ENCODE results near the gene TLR9.

Gene TLR9

DNA sequence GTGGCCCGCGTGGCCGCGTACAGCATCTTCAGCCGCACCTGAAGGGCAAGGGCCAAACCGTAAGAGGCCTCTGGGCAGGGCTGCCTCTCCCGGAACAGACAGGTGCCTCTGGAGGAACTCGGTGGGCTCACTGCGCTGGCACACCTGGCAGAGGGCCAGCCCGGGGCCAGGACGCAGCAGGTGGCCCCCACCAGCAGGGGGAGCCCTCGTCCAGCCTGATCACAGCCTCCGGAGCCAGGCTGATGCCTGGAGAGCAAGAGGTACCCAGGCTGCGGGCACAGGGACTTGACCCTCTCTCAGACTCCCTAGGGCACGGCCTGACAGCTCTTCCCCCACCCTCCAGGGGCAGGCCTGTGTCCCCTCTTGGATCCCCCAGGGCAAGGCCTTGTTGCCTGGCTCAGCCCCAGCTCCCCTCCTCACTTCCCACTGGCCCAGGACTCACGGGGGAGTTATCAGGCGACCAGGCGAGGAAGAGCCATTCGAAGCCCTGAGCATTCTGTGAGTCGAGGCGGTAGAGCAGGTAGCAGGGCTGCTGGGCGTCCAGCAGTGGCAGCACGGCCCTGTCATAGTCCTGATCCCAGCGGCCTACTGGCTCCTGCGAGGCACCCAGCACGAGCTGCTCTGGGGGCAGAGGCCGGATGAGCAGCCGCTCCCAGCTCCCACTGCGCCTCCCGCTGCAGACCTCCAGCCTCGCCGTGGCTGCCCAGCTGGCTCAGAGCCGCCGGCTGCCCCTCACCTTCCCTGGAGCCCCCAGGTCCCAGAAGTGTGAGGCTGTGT, 6.2 kb upstream of the TLR9 start:
- peak; percentile 60 for DNase-seq (ENCODE audit: low spot score)

DNA sequence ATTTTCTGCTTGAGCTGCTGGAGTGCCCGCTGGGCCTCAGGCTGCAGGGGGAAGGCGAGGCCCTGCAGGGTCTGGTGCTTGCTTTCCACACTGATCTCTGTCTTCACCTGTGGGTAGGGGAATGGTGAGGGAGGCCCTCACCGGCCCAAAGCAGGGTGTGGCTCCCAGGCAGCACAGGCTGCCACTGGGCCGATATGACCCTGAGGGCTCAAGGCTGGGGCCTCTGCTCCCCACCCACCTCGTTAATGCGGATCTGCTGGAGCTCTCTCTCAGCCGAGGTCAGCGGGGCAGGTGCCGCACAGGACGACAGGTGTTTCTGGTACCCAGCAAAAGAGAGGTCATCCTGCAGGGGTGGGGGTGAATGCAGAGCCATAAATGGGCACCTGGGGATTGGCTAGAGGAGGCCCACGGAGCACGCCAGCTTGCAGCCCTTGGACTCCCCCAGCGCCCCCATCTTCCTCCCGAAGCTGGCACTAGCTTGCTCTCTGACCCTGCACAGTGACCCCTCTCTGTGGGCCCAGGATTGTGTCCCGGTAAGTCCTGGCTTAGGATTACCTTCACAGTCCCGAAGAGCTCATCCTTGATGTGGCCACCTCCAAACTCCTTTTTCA, 5.5 kb upstream of the TLR9 start:
- DNase-seq (ENCODE audit: low spot score), result no peak

DNA sequence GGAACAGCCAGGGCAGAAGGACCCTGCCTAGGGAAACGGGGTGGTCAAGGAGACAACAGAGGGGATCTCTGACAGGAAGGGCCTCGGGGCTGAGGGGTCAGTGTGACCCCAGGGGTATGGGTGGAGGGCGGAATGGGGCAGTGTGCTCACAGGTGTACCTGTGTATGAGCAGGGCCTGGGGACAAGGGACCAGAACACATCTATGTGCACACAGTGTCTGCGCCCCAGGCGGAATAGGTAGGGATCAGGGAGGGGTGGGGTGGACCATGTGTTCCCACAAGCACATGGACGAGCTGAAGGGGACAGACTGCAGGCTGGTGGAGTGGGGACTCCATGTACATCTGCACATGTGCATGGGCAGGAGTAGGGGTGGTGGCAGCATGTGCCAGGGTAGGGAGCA, 5.0 kb upstream of the TLR9 start:
- DNase-seq (ENCODE audit: low spot score), result no peak

DNA sequence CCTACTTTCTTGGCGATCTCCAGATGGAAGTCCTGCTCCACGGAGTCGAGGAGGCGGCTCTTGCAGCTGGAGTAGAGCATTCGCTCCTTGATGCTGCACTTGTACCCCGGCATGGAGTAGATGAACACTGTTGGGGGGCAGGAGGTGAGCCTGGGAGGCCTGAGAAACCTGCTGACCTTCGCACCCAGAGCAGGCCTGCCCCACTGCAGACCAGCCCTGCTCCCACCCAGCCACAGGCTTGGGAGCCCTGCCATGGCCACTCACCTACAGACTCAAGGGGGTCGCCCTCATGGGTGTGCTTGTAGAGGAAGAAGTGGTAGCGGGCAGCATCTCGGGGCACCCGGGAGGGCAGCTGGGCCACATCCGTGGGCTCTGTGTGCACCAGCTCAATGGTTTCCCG, 4.2 kb upstream of the TLR9 start:
- DNase-seq (ENCODE audit: low spot score), result no peak

DNA sequence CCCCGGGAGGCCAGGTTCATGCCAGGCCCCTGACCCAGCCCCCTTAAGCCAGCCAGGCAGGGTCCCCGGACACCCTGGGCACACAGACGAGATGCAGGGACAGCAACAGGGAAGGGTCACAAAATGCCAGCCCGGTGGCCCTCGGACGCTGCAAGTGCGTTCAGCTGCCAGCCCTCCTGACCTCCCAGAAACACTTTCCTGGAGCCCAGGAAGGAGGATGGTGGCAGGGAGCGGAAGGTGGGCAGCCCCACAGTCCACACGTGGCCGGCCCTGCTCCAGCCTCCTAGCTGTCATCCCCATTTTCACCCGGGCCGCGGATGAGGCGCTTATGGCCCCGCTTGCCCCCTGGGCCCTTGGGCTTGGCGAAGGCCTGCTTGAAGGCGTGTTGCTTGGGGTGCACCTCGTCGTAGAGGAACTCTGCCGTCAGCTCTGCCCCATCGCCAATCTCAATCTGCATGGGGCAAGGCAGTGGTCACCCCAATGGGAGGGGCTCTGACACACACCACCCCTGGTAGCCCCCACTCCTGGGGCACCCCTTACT, 3.4 kb upstream of the TLR9 start:
- DNase-seq (ENCODE audit: low spot score), result no peak

DNA sequence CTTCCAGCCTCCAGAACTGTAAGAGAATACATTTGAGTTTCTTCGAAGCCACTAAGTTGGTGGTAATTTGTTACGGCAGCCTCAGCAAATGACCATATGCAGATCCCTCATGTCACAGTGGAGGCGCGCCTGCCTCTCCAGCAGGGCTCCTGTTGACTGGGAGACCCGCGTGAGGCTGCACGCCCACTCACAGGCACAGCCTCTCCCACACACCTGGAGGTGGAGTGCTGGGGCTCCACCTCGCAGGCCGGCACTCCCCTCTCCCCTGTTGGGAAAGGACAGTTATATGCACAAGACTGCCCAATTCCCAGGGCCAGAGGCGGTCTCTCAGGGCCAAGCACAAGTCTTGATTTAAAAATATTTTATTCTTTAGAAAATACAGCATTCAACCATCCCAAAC, 2.8 kb upstream of the TLR9 start:
- DNase-seq (ENCODE audit: low spot score), result no peak

DNA sequence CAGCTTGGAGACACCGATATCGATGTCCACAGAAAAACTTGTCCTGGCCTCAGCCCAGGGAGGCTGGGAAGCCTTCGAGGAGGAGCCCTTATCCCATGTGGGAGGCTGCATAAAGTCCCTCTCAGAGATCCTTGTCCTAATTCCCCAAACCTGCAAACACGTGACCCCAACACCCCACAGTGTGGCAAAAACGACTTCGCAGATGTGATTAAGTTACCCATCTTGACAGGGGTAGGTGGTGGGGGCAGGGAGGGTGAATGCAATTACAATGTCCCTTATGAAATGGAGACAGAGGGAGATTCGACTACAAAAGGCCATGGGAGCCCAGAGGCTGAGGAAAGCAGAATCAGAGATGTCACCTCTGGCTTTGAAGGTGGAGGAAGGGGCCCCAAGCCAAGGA, 2.3 kb upstream of the TLR9 start:
- DNase-seq (ENCODE audit: low spot score), result no peak

DNA sequence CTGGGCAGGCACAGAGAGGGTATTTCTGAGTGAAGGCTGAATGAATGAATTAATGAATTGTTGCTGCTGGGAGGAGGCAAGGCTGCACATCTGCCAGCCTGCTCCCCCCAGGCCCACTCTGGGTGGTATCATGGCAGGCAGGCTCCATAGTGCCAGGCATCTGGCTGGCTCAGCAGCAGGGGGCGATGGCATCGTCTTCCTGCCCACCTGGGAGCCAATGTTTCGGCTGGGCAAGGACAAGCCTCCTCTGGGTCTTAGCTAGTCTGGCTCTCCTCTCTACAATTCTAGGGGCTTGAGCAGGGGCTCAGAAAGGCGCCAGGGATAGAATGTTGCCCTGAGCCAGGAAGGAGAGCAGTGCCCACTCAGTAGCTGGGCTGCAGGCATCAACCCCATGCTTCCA, 1.7 kb upstream of the TLR9 start:
- DNase-seq (ENCODE audit: low spot score), result no peak

DNA sequence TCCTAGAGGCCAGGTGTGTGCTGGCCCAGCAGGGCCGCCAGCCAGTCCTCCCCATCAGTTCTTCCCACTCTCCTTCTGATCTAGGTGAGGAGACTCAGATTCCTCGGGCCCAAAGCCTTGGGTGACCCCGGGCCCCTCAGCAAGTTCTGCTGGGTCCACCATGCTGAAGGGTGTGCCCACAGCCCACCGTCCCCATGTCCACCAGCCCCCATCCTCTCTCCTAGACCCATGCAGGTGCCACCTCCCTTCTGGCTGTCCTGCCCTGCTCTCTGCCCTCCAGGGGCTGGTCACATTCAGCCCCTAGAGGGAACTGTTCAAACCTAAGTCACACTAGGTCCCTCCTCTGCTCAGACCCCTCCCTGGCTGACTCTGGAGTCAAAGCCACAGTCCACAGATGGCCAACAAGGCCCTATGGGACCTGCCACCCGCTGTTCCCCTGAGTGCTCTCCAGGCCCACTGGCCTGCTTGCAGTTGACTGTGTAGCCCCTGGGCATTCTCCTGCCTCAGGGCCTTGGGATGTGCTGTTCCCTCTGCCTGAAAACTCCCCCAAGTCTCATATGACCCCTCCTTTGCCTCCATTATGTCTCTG, 878 bp upstream of the TLR9 start:
- no peak for DNase-seq (ENCODE audit: low spot score)

DNA sequence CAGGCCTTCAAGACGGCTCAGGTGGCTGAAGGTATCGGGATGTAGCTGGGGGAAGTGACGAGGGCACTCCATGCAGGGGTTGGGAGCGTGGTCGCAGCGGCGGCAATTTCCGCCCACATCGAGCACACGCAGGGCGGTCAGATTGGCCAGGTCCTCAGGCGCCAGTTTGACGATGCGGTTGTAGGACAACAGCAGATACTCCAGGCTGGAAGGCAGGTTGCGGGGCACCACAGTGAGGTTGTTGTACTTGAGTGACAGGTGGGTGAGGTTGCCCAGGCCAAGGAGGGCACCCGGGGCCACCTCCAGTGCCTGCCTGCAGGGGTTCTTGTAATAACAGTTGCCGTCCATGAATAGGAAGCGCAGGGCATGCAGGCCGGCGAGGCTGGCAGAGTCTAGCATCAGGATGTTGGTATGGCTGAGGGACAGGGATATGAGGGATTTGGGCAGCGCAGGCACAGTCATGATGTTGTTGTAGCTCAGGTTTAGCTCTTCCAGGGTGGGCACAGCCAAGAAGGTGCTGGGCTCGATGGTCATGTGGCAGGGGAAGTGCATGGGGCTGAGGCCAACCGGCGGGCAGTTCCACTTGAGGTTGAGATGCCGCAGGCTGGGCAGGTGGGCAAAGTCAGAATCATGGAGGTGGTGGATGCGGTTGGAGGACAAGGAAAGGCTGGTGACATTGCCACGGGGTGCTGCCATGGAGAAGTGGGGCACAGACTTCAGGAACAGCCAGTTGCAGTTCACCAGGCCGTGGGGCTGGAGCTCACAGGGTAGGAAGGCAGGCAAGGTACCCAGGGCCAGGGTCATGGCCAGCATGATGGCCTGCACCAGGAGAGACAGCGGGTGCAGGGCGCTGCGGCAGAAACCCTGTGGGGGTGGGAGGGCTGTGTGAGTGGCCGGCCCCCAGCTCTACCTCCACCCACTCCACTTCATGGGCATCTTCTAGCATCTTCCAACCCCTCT, 1.7 kb downstream of the TLR9 start:
- no peak for DNase-seq (ENCODE audit: low spot score)

DNA sequence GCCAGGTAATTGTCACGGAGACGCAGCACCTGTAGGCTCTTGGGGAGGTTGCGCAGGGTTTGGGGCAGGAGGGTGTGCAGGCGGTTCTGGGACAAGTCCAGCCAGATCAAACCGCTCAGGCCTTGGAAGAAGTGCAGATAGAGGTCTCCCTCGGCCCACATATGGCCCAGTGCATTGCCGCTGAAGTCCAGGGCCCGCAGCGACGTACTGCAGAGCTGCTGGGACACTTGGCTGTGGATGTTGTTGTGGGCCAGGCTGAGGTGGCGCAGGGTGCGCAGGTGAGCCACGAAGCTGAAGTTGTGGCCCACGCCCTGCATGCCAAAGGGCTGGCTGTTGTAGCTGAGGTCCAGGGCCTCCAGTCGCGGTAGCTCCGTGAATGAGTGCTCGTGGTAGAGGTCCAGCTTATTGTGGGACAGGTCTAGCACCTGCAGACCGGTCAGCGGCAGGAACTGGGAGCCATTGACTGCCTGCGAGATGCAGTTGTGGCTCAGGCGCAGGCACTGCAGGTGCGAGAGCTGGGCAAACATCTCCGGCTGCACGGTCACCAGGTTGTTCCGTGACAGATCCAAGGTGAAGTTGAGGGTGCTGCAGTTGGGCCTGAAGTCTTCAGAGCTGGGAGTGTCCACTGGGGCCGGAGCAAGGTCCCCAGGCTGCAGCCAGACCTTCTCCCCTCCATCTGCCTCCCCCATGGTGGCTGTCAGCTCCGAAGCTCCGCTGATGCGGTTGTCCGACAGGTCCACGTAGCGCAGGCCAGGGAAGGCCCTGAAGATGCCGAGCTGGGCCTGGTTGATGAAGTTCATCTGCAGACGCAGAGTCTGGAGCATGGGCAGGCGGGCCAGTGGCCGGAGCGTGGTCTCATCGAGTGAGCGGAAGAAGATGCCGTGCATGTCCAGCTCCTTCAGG, 2.9 kb downstream of the TLR9 start:
- no peak for DNase-seq (ENCODE audit: low spot score)

DNA sequence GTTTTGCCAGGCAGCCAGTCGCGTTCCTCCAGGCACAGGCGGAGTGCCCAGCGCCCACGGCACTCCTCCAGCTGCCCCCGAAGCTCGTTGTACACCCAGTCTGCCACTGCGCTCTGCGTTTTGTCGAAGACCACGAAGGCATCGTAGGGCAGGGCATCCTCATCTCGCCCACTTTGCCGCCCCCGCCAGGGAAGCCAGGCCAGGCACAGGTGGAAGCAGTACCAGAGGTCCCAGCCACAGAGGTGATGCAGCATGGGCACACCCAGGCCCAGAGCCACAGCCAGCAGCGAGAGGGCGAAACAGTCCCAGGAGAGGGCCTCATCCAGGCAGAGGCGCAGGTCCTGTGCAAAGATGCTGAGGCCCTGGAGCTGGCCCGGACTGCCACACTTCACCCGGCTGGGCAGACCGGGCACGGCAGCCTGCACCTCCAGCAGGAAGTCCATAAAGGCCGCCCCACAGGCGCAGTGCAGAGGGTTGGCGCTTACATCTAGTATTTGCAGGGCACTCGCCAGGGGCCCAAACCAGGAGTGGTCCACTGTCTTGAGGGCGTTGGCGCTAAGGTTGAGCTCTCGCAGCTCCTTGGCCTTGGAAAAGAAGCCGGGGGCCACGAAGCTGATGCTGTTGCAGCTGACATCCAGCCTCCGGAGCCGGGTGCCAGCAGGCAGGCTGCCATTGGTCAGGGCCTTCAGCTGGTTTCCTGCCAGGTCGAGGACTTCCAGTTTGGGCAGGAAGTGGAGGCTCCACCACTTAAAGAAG, 3.7 kb downstream of the TLR9 start:
- no peak for DNase-seq (ENCODE audit: low spot score)

DNA sequence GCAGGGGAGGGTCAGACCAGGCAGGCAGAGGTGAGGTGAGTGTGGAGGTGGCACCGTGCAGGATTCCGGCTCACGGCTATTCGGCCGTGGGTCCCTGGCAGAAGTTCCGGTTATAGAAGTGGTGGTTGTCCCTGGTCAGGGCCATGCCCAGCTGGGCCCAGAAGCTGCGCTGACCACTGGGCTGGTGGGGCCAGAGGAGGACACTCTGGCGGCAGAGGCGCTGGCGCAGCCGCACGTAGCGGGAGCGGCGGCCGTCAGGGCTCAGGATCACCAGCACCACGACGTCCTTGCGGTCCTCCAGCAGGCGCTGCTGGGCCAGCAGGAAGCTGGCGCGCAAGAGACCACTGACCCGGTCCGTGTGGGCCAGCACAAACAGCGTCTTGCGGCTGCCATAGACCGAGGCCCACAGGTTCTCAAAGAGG, 4.3 kb downstream of the TLR9 start:
- no peak for DNase-seq (ENCODE audit: low spot score)

DNA sequence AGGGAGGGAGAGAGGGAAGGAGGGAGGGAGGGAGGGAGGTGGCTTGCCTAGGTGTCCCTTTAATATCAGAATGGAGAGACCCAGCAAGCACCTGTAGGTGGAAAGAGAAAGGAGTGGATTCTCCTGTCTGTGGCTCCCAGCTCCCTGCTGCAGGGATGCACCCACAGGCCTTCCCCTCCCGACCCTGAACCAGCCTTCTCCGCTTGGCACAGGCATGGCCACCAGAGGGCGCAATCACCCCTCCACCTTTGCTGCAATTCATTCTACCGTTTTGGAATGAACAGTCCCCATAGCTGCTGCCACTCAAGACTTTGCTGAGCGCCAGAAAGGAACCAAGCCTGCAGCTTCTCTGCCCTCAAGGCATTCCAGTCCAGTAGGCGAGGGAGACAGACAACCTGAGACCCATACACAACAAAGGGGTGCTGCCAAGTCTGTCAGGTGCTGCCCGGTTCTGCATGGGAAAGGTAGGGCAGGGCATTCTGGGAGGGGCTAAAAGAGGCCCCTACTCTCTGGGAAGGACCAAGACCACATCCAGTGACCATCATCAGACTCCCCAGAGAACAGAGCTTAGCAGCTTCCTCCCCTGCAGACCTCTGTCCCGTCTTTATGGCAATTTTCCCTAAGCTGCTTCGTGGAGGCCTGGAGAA, 4.9 kb downstream of the TLR9 start:
- peak; percentile 74 for DNase-seq (ENCODE audit: low spot score)

DNA sequence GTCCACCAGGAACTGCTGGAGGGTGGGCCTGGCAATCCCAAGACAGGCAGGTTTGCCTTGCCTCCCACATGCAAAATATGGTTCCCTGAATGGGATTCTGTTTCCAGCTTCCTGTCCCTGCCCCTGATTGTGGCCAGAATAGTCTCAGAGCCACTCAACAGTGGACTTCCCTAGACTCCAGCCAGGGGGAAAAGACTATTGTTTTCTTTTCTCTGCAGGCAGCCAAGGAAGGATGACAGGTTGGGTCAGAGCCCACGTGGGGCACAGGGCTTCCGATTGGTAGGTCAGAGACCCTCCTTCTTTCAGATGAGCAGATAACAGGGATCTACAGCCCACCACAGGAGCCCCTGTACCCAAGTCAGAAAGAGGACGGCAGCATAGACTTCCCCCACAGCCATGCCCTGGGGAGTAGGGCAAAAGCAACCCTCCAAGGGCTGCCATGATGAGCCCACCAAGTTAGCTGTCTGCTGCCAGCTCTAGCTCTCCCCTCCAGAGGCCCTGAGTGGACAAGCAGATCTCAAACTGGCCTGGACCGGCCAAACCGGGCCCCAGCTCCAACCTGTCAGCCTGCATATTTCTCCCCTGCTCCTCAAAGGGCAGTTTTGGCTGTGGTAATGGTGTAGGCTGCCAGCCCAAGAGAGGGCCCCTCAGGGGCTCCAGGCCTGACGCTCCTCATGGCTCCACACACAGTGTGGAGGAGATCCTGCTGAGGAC, 6.4 kb downstream of the TLR9 start:
- no peak for DNase-seq (ENCODE audit: low spot score)

DNA sequence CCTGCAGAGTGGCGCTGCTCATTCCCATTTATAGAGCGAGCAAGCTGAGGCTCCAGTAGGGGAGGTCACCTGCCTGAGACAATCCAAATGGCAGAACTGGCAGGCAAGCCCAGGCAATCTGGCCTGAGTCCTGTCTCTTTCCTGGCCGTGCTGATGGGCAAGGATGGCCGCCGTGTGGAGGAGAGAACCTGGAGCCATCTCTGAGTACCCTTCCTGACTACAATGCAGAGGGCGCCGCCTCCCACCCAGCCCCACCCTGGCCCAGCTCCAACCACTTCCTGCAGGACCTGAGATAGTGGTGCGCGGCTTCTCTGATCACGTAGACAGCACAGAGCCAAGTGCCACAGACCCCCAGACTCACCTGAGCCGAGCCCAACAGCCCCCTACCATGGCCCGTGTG, 7.0 kb downstream of the TLR9 start:
- no peak for DNase-seq (ENCODE audit: low spot score)

DNA sequence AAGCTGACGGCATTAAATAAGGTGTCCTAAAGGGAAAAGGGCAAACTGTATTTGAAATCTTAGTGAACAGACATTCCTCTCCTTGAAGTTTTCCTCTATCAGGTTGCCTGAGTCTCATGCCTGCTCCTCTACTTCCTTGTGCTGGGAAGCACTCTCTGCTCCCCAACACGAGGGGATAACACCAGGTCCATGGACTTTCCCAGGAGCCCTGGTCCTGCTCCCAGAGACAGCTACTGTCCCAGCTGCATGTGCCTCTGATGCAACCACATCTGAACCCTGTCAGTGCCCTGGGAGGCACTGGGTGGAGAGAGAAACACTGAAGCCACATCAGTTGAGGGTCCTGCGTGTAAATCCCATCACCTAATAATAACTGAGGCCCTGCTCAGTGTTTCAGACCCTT, 7.4 kb downstream of the TLR9 start:
- DNase-seq (ENCODE audit: low spot score), result no peak

DNA sequence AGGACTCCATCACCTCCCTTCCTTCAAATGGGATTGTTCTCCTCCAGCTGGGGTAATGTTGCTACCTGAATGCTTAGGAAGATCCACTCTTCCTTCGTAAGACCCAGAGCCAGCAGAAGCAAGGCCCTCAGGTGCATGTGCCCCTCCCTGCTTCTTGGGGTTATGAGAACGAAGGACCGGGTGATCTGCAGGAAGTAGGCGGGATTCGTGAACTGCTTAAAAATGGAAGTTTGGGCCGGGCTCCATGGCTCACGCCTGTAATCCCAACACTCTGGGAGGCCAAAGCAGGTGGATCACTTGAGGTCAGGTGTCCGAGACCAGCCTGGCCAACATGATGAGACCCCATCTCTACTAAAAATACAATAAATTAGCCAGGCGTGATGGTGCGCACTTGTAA, 8.0 kb downstream of the TLR9 start:
- DNase-seq (ENCODE audit: low spot score), result no peak

All from RKO (cell line).